Endothelial cell of umbilical vein (primary cell): ENCODE data around the gene MMS22L. TPM values are rescaled to one million over a fixed set of nuclear protein-coding genes. Genes with fewer than 3 reads are reported as not detected.

Experiments used
- BruUV-seq: library from RNA; stranded (reverse); fragments of 400-500 nt; replicated peaks from 2 replicates; lab custom pipeline; 2021; lab: Mats Ljungman, UMichigan
- CTCF ChIA-PET: fragments of 300-600, 350-600 bp; sonication (Branson Sonifier 250); formaldehyde crosslinking; loops from one replicate; lab custom pipeline; 2021; ENCODE audit warnings: antibody characterized with exemption, inconsistent platforms; lab: Charles Lee
- POLR2A ChIA-PET: fragments of 300-600, 350-600 bp; sonication (Branson Sonifier 250); formaldehyde crosslinking; loops from one replicate; lab custom pipeline; 2021; ENCODE audit warnings: antibody characterized with exemption, inconsistent platforms; lab: Charles Lee
- DNase-seq: peaks from one replicate; pipeline ENCODE4 v3.0.0-alpha.2; 2011; ENCODE audit warnings: low read depth, low spot score
- FAIRE-seq: peaks from 2 replicates; lab custom pipeline; 2011; peaks lifted over from hg19 to GRCh38; lab: Jason Lieb, UNC
- H2AFZ ChIP-seq: 2 replicates; pipeline ENCODE4 v1.6.0; 2012; ENCODE audit warnings: low read depth, low read length, control low read depth, inconsistent platforms
- H3K27ac ChIP-seq: 2 replicates; pipeline ENCODE4 v1.5.1; 2011; ENCODE audit warnings: low read depth, mild to moderate bottlenecking, control low read depth, low read length, moderate library complexity; ENCODE audit not compliant: insufficient read depth
- H3K27me3 ChIP-seq, 2 experiments: 2 replicates each; pipeline versions ENCODE4 v1.6.0 to v1.6.1; 2011; ENCODE audit warnings: low read length in 2 of 2, mixed read lengths in 1 of 2; ENCODE audit not compliant: control insufficient read depth in 2 of 2, insufficient read depth in 2 of 2
- H3K36me3 ChIP-seq, 2 experiments: 2 replicates in 1 of 2; 3 replicates in 1 of 2; pipeline ENCODE4 v1.5.1; 2011; ENCODE audit warnings: low read length in 2 of 2, mild to moderate bottlenecking in 1 of 2, moderate library complexity in 1 of 2; ENCODE audit not compliant: control insufficient read depth in 2 of 2, insufficient read depth in 2 of 2; ENCODE audit errors: extremely low read depth in 1 of 2
- H3K4me1 ChIP-seq: 3 replicates; pipeline ENCODE4 v1.5.1; 2011; ENCODE audit warnings: mild to moderate bottlenecking, low read length; ENCODE audit not compliant: control insufficient read depth, insufficient read depth; ENCODE audit errors: extremely low read depth
- H3K4me2 ChIP-seq: 2 replicates; pipeline ENCODE4 v1.6.1; 2011; ENCODE audit warnings: low read length, control low read depth, mixed read lengths; ENCODE audit not compliant: insufficient read depth
- H3K4me3 ChIP-seq, 3 experiments: fragments of 200-600 bp in 1 of 3; sonication (generic), shearing (Covaris generic) in 1 of 3; replicated peaks in 1 of 3; 2 replicates each; pipeline ENCODE4 v1.5.1; 2011 to 2016; ENCODE audit warnings: control low read depth in 3 of 3, low read length in 3 of 3, mild to moderate bottlenecking in 2 of 3, inconsistent platforms in 1 of 3, low read depth in 1 of 3, moderate library complexity in 1 of 3; ENCODE audit not compliant: insufficient read depth in 1 of 3
- H3K79me2 ChIP-seq: 2 replicates; pipeline ENCODE4 v1.6.0; 2012; ENCODE audit warnings: low read length, inconsistent platforms; ENCODE audit not compliant: control insufficient read depth, insufficient read depth
- H3K9ac ChIP-seq: replicated peaks from 2 replicates; pipeline ENCODE3; 2011; ENCODE audit warnings: low read length, control low read depth; ENCODE audit not compliant: insufficient read depth; ENCODE audit errors: extremely low read depth
- H3K9me1 ChIP-seq: replicated peaks from 3 replicates; pipeline ENCODE4 v1.6.0; 2011; ENCODE audit warnings: mild to moderate bottlenecking, low read length; ENCODE audit not compliant: control insufficient read depth, insufficient read depth; ENCODE audit errors: extremely low read depth
- H3K9me3 ChIP-seq: replicated peaks from 2 replicates; pipeline ENCODE4 v1.5.1; 2012; ENCODE audit warnings: low read length, inconsistent platforms; ENCODE audit not compliant: control insufficient read depth, insufficient read depth
- H4K20me1 ChIP-seq: replicated peaks from 2 replicates; pipeline ENCODE3; 2011; ENCODE audit warnings: mild to moderate bottlenecking, low read length; ENCODE audit not compliant: control insufficient read depth, insufficient read depth; ENCODE audit errors: extremely low read depth
- EZH2 ChIP-seq: IDR thresholded peaks from 2 replicates; pipeline ENCODE4 v1.6.1; 2012; ENCODE audit warnings: borderline replicate concordance, low read depth, mild to moderate bottlenecking, moderate library complexity, low read length, inconsistent platforms; ENCODE audit not compliant: severe bottlenecking
- FOS ChIP-seq: IDR thresholded peaks from 2 replicates; pipeline ENCODE4 v1.6.1; 2011; ENCODE audit warnings: mild to moderate bottlenecking, low read length, moderate library complexity, borderline replicate concordance; ENCODE audit not compliant: insufficient read depth
- GATA2 ChIP-seq: IDR thresholded peaks from 2 replicates; pipeline ENCODE4 v1.7.0; 2011; ENCODE audit warnings: low read depth, mild to moderate bottlenecking, moderate library complexity, mixed read lengths, low read length; ENCODE audit not compliant: insufficient read length, insufficient read depth
- JUN ChIP-seq: IDR thresholded peaks from 2 replicates; pipeline ENCODE4 v1.6.1; 2011; ENCODE audit warnings: borderline replicate concordance, low read depth; ENCODE audit not compliant: insufficient read length, insufficient read depth
- MAX ChIP-seq: IDR thresholded peaks from 2 replicates; pipeline ENCODE4 v1.6.1; 2011; ENCODE audit not compliant: insufficient read depth, insufficient read length
- MYC ChIP-seq: IDR thresholded peaks from one replicate; pipeline ENCODE4 v1.6.1; 2011; ENCODE audit warnings: mild to moderate bottlenecking, low read depth, low read length
- POLR2A ChIP-seq: IDR thresholded peaks from 2 replicates; pipeline ENCODE4 v1.6.1; 2012; ENCODE audit warnings: low read depth, mild to moderate bottlenecking, control low read depth, low read length
- POLR2AphosphoS5 ChIP-seq: IDR thresholded peaks from 2 replicates; pipeline ENCODE4 v1.6.1; 2012; ENCODE audit warnings: low read depth, mild to moderate bottlenecking, control low read depth, low read length, moderate library complexity; ENCODE audit not compliant: insufficient read depth
- dilution Hi-C: fragments of 300-500 bp; cut with MboI; formaldehyde crosslinking; loops from one replicate; pipeline ENCODE4 v1.15.0; 2019; ENCODE audit warnings: low sequenced_read_pairs; ENCODE audit not compliant: extremely low pct_ligation_motif_present
- intact Hi-C: fragments of 100-400 bp; cut with micrococcal nuclease; formaldehyde crosslinking; loops from one replicate; pipeline ENCODE4 v1.10.0; 2022
- polyA plus RNA-seq, 4 experiments: library from polyadenylated mRNA; depleted of rRNA in 3 of 4; stranded (reverse) in 3 of 4; unstranded in 1 of 4; fragments of >200 nt; gene quantifications; 2 replicates each; pipeline versions ENCODE4 v1.2.1 to v1.2.3, GENCODE V29; 2011 to 2012; ENCODE audit warnings: missing spikeins in 1 of 4
- total RNA-seq: library from RNA; stranded (reverse); gene quantifications from 2 replicates; pipeline ENCODE4 v1.2.3, GENCODE V29; 2021
- TF ChIP-seq, protein P1 (sequence below), 2 donors: IDR thresholded peaks; 1 replicate in 1 of 2; 2 replicates in 1 of 2; pipeline ENCODE4 v1.5.1; 2011; ENCODE audit warnings: low read length in 2 of 2, mild to moderate bottlenecking in 2 of 2, moderate library complexity in 2 of 2, control low read depth in 1 of 2, inconsistent platforms in 1 of 2, low read depth in 1 of 2; ENCODE audit not compliant: insufficient read depth in 1 of 2; ENCODE audit errors: extremely low read depth in 1 of 2

MMS22L gene
- total and polyA plus RNA-seq, 2 donors (not counting 3 experiments of a cell fraction or from before 2014, with no cell fraction given), result 5.5 to 19.3 TPM

DNA sequence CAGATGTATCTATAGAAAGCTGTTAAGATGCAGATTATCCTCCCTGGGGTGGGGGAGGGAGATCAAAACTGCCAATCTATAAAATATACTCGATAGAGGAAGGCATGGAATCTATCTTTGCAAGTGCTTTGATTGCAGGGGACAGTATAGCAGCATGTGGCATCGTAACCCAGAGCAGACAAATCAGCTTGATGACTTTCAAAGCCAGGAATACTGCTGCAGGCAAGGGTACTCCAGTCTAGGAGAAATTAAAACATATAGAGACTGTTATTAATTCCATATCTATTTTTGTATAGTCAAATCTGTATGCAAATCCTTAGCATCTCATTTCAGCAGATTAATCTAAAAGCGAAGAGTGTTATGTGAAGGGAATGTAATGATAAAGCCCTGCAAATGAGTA lies 159.4 kb downstream of the MMS22L start:
- BruUV-seq, result no TSS peak

More for the DNA sequence above, 159.4 kb downstream of the MMS22L start:
- Histone ChIP-seq H2AFZ (no peak overlapping the region), H4K20me1 (no peaks in the 10 kb centered on the region), H3K9ac (no peak overlapping the region), H3K27me3 (peaks cover 0 to 2% of the 10 kb centered on the region in 2 experiments), H3K9me3 (no peaks in the 10 kb centered on the region), H3K4me2 (no peak overlapping the region), H3K4me3 (no peak overlapping the region), H3K9me1 (no peaks in the 10 kb centered on the region), H3K27ac (no peak overlapping the region), H3K79me2 (no peaks in the 10 kb centered on the region), H3K36me3 (no peaks in the 10 kb centered on the region), H3K4me1 (no peaks in the 10 kb centered on the region)
- ChIA-PET POLR2A (no interaction called here), CTCF (no interaction called here)
- FAIRE-seq, result no peak
- intact Hi-C loops (no loop called here), dilution Hi-C loops (no loop called here)
- no peak for DNase-seq
- no peak for TF ChIP-seq EZH2
- no peak for TF ChIP-seq GATA2
- TF ChIP-seq JUN, result no peak
- no peak for TF ChIP-seq POLR2A
- no peak for TF ChIP-seq FOS
- TF ChIP-seq POLR2AphosphoS5, result no peak
- TF ChIP-seq MAX, result no peak
- TF ChIP-seq, protein P1, sequence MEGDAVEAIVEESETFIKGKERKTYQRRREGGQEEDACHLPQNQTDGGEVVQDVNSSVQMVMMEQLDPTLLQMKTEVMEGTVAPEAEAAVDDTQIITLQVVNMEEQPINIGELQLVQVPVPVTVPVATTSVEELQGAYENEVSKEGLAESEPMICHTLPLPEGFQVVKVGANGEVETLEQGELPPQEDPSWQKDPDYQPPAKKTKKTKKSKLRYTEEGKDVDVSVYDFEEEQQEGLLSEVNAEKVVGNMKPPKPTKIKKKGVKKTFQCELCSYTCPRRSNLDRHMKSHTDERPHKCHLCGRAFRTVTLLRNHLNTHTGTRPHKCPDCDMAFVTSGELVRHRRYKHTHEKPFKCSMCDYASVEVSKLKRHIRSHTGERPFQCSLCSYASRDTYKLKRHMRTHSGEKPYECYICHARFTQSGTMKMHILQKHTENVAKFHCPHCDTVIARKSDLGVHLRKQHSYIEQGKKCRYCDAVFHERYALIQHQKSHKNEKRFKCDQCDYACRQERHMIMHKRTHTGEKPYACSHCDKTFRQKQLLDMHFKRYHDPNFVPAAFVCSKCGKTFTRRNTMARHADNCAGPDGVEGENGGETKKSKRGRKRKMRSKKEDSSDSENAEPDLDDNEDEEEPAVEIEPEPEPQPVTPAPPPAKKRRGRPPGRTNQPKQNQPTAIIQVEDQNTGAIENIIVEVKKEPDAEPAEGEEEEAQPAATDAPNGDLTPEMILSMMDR (IDR thresholded peaks at IDR 0.05; ENCODE audit: extremely low read depth in 1 of 2, insufficient read depth in 1 of 2, low read depth in 1 of 2, low read length in 2 of 2), result no peak
- no peak for TF ChIP-seq MYC
